Ecto neural progenitor cell (in vitro differentiated cells): ENCODE results near the gene C22orf31.

Experiments used
- DNase-seq: peaks from one replicate; pipeline ENCODE4 v3.0.0-alpha.2; 2018; ENCODE audit warnings: low spot score

C22orf31 gene

GRCh38 chr22:29081517-29082236 lies 20.0 kb upstream of the C22orf31 start:
- no peak for DNase-seq

DNA sequence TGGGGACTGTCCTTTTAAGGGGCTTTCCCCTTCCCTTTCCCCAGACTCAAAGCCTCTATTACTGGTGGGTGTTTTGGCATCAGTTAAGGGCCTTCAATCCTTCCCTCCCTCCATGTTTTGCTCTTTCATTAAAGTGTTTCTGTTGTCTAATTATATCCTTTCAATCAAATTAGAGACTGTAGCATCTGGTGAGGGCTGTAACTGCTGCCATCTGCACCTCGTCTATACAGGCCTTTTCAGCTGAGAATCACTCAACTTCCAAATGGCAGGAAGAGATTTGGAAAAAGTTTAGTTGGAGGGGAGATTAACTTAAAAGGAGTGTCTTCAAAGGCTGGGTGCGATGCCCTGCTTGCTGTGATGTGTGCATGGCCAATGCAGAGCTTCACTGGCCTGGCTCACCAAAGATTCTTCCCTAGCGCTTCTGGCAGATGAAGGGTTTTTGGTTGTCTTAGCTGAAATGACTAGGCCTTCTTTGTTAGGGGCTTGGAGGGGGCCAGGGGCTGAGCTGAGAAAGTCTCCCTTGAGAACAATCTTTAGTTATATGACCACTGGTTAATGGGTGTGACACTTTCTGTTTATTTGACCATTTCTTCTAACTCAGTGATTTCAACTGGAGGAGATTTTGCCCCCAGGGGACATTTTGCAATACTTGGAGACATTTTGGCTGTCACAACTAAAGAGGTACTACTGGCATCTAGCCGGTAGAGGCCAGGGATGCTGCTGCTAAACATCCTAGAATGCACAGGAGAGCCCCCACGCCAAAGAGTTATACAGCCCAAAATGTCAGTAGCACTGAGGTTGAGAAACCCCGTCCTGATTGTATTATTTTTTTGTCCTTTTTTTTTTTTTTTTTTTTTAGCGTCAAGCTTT lies 18.7 kb upstream of the C22orf31 start:
- no peak for DNase-seq

DNA sequence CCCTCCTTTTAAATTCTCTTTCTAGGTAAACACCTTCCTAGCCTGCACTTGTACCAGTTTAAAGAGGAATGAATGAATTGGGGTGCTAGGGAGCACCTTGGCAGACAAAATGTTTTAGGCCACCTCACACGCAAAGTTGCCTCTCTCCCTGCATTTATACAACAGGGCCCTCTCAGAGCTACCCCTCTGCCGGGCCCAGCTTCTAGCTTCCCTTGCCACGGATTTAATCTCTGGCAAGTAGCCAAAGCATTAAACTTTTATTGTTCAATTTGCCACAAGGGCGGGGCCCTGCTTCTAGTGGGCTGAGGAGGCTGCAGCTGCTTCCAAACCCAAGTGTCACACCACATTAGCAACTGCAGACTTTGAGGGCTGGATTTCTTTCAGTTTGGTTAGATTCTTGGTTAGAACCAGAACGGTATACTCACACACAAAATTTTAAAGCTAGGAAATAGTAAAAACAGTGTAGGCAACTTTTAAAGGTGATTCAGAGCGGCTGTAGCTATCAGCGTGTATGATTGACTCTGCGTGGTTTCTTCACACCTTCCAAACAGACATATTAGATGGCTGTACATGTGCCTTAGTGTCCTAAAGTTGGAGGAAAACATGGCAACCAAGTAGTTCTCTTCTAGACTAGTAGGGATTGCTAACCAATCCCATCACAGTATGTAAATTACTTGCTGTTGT lies 17.7 kb upstream of the C22orf31 start:
- DNase-seq, result no peak

DNA sequence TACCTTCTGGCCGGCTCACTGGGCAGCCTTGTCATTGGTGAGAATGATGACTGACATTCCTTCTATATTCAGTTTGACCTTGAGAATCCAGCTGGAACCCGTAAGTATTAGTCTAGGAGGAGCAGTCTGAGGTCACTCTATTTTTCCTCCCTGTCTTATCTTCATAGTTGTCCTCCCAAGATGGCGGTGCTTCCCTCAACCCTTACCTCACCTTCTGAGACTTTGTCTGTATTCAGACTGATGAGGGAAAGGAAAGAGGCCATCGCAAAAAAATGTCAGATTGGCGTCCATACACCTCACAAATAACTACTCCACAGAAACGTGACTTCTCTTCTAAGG lies 17.2 kb upstream of the C22orf31 start:
- no peak for DNase-seq

DNA sequence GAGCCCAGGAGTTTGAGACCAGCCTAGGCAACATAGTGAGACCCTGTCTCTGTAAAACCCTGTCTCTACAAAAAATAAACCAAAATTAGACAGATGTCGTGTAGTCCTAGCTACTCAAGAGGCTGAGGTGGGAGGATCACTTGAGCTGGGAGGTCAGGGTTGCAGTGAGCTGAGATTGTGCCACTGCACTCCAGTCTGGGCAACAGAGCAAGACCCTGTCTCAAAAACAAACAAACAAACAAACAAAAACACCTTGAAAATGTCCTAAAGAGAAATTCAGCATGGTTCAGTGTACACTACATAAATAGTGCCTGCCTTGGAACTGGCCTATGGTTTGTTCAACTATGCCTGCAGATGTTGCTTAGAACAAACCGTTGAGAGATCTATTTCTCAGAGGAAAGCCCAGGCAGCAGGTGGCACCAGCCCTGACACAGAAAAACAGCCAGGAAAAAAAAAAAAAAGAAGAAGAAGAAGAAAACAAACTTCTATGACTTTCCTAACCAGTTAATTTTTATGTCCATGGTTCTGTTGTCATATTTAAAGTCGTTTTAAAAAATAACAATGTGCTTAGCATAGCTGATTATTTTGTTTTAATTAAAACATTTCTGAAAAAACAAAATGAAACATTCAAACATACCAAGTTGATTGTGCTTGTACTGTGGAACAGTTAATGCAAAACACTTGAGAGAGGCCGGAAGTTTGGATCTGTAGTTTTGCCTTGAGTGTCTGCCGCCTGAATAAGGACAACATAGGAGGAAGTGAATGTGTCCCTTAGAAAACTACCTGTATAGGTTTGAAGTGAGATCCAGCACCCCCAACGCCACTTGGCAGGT lies 16.6 kb upstream of the C22orf31 start:
- no peak for DNase-seq

DNA sequence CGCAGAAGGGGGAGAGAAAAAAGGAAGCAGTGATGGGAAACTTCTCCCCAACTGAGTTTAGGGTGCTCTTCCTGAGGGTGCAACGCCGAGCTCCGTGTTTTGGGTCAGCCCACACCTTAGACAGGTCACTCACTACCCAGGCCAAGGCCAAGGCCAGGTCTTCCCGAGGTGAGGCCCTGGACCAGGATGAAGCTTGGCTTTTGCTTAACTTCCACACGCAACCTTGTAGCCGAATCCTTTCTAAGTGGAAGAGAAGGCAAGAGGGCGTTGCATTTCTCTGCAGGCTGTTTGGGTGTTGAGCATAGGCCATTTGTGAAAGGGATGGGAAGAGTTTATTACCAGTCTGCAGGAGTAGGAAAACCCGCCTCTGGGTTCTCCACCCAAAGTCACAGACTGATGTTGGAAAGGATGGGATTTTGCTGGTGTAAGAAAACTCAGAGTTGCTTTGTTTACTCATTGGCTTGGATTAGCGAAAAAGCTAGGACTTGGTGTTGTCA lies 12.7 kb upstream of the C22orf31 start:
- no peak for DNase-seq

DNA sequence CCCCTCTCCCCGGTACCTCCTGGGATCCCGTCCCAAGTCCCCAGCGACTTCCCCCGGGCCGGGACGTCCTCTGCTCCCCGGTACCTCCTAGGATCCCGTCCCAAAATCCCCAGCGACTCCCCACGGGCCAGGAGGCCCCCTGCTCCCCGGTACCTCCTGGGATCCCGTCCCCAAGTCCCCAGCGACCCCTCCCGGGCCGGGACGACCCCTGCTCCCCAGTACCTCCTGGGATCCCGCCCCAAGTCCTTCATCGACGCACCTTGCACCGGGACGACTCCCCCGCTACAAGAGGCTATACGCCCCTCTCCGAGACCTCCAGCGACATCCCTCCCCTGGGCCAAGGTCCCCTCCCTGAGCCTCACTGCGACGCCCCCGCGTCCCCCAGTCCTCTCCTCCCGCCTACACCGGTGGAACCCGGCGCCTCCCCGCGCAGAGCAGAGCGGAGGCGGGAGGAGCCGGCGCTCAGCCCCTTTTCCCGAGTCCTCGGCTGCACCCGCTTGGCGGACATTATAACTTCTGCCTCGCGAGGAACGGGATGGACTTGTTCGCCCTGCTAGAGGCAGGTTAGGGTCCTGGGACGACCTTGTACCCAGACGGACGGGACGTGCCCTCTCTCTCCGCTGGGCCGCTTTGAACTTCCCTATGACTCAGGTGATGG lies 12.1 kb upstream of the C22orf31 start:
- DNase-seq, result peak; percentile 78

DNA sequence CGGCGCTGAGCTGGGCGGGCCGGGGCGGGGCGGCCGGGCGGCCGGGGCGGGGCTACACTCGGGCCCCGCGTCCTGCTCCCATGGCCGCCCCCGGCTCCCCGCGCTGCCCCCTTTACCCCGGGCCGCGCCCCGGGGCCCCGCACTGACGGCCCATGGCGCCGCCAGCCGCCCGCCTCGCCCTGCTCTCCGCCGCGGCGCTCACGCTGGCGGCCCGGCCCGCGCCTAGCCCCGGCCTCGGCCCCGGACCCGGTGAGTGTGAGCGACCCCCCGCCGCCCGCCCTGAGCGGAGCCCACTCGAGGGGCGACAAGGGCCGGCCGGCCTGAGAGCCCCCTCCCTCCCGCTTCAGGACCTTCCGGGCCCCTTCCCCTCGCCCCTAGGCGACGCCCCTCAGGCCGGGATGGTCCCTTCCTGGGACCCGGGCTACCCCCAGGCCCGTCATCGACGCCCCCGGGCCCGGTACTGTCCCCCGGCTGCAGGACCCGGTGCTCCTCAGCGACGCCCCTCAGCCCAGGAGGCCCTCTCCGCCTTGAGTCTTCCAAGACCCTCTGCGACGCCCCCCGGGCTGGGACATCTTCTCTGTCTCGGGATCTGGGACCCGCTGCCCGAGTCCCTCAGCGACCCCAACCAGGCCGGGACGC lies 11.5 kb upstream of the C22orf31 start, which contains the start of gene KREMEN1:
Gene KREMEN1 (plus strand): TSS at position 57 of the 639 bp plus-strand sequence. CDS start 96 bp downstream, at position 153.
- peak; percentile 77 for DNase-seq

DNA sequence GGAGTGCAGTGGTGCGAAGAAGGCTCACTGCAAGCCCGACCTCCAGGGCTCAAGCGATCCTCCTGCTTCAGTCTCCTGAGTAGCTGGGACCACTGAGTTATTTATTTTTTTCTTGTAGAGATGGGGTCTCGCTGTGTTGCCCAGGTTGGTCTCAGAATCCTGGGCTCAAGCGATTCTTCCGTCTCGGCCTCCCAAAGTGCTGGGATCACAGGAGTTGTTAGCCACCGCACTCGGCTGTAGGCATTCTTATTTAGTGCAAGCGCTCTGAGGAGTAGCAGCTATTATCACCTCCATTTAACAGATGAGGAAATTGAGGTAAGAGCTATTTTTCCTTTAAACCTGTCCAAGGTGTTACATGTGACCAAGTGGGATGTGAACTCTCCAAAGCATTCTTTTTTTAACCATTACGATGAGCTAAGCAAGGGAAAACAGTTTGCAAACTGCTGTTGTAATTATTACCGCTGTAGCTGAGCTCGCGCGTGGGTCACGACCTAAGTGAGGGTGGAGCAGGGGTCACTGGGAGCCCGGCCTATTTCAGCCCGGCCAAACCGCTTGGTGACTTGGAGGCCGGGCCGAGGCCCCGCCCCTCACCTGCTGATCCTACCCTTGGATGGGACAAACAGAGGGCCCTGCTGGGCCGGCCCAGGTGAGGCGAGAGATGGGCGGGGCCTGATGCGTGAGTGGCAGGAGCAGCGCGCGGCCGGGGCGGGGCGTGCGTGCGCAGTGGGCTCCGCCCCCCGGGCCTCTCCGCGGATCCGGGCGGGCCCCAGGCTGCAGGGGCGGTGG lies 10.8 kb upstream of the C22orf31 start:
- peak; percentile 91 for DNase-seq

DNA sequence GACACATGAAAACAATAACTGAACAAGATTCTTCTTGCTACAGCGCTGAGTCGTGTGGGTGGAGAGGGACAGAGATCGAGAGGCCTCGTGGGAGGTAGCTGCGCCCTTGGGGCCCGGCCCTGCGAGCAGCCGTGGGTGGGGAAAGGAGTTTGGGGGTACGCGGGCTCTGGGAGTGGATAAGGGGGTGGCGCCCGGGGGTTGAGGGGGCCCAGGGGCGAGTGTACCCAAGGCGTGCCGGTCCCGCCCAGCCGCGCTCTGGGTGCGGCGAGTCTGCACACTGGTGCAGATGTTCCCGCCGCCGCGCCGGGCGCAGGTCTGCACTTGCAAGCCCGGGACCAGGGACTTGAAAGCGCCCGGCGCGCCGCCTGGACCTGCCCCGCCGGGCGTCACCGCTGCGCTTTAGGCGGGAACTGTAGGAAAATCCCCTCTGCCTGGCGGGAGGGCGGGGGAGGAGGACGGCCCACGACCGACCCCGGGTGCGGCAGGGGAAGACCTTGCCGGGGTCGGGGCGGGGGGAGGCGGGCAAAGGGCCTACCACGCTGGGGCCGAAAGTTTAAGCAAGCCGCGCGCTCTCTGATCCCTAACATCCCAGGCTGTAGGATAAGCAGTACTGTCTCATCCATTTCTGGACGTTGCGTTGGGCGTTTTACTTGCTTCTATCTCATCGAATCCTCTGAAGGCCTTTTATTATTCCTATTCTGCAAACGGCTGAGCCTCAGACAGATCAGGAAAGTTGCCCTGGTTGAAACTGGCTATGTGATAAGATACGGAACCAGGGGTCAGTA lies 9.8 kb upstream of the C22orf31 start:
- DNase-seq, result peak; percentile 83

DNA sequence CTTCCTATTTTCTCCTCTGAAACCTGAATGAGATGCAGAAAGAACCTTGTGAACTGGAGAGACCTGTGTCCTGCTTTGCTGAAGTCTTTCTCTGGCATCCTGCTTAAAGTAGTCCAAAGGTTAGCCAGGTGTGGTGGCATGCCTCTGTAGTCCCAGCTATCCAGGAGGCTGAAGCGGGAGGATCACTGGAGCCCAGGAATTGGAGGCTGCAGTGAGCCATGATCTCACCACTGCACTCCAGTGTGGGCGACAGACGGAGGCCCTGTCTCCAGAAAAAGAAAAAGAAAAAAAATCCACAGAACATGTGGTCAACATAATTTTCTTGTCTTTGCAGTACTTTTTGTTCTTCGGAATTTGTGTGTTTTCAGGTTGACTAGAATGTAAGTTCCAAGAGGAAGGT lies 8.9 kb upstream of the C22orf31 start:
- no peak for DNase-seq

- no peak for DNase-seq
Observed at GRCh38 chr22:29069463-29069862, 7.8 kb upstream of the C22orf31 start.

GRCh38 chr22:29065468-29066190 lies 4.0 kb upstream of the C22orf31 start:
- DNase-seq, result no peak

DNA sequence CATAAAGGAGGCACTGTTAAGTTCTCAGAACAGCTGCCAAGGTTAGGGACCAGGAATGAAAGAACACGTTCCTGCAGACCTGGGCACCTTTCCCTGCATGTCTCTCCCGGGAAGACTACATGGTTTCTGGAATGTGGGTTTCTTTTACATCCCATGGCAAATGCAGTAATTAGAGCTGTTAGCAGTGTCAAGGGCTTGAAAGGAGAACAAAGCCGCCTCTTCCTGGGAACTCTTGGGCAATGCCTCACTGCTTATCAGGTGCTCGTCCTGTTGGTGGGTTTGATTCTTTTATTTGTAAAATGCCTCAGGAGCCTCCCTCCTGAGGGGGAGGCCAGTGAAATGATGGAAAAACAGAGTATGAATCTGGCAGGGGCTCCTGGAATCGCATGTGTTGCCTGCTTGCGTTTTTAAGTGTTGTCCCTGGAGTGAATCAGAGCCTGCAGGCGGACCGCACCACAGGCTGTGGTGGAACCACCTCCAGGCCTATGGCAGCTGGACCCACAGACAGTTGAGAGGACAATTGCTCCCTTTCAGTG lies 723 bp upstream of the C22orf31 start:
- DNase-seq, result no peak

- DNase-seq, result no peak
Observed at GRCh38 chr22:29060931-29061330, 700 bp downstream of the C22orf31 start.

DNA sequence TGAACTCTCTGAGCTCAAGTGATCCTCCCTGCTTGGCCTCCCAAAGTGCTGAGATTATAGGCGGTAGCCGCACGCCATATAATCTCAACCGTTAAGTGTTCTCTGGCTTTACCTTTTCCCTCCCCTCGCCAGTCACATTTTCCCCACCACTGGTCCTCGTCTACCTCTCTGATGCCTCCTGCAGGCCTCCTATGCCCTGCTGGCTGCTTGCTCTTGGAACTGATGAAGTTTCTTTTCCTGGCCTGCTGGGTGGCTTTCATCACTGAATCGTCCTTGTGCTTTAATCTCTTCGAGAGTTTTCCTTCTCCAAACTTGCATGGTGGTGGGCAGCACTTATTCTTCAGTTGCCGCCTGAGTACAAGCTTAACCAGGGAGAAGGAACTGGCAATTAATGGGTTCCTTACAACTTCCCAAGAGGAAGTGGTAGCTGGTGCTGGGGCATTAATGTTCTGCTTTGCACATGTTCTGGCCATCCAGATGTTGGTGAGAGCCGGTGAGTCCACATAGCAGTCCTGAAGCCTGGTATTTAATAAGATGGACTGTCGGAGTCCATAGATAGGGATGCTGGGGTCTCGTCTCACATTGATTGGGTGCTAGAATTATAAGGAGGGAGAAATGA lies 1.3 kb downstream of the C22orf31 start:
- DNase-seq, result no peak

GRCh38 chr22:29056472-29056871 lies 5.2 kb downstream of the C22orf31 start:
- no peak for DNase-seq
